ENCODE results near the gene SUSD6. TPM values are rescaled to one million over a fixed set of nuclear protein-coding genes. Genes with fewer than 3 reads are reported as not detected.
"Not testable (repeated sequence)": the region's sequence is repeated elsewhere in the genome, so short reads cannot be mapped to it uniquely, and the experiment has no call there.

Gene SUSD6
- total RNA-seq, 2 experiments from 2014 or later, result 53.3 to 56.9 TPM

GRCh38 chr14:69693801-69694729 lies 82.7 kb downstream of the SUSD6 start:
- POLR2A ChIA-PET, result no interaction called here

GRCh38 chr14:69694730-69695281 lies 83.4 kb downstream of the SUSD6 start:
- POLR2A ChIA-PET, result no interaction called here
- CTCF ChIA-PET, result interaction anchor here (1.1 kb wide), 1 partner anchor 13 kb away, joined by 3 read pairs; no protein-coding TSS in a partner anchor

More at GRCh38 chr14:69693801-69694729, 82.7 kb downstream of the SUSD6 start:
- CTCF ChIA-PET, result interaction anchor here (1.1 to 1.4 kb wide), 2 partner anchors 10 to 14 kb away, joined by 3 read pairs; no protein-coding TSS in a partner anchor

GRCh38 chr14:69695322-69696203 lies 84.2 kb downstream of the SUSD6 start:
- CTCF ChIA-PET, result no interaction called here
- POLR2A ChIA-PET, result no interaction called here

DNA sequence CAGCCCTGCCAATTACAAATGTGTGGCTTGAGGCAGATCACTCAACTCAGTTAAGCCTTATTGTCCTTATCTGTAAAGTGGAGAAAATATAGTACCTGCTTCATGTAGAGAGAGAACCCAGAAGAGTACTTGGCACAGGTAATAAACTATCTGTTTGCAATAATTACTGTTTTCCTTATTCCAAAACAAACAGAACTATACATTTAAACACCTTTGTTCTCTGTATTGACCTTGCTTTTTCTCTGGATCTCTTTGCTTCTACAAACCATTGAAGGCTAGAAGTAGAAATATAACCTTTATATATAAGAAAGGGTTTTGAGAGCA lies 84.8 kb downstream of the SUSD6 start:
- POLR2A ChIA-PET, result no interaction called here
- CTCF ChIA-PET, result no interaction called here

DNA sequence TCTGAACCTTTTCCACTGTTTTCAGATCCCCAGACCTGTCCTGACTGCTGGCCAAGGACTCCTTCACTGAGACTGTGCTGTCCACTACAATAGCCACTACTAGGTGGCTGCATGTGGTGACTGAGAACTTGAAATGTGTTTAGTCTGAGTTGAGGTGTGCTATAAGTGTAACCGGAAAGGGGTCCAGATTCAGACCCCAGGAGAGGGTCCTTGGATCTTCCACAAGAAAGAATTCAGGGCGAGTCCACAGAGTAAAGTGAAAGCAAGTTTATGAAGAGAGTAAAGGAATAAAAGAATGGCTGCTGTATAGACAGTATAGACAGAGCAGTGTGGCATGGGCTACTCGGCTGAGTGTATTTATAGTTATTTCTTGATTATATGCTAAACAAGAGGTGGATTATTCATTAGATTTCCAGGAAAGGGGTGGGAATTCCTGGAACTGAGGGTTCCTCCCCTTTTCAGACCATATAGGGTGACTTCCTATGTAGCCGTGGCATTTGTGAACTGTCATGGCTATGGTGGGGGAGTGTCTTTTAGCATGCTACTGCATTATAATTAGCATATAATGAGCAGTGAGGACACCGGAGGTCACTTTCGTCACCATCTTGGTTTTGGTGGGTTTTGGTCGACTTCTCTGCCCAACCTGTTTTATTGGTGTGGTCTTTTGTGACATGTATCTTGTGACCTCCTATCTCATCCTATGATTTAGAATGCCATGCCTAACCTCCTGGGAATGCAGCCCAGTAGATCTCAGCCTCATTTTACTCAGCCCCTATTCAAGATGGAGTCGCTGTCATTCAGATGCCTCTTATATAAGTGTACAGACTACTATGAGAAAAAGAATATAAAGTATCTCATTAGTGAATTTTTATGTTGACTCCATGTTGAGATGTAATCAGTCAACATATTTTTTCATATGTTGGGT lies 85.5 kb downstream of the SUSD6 start:
- CTCF ChIA-PET, result no interaction called here
- POLR2A ChIA-PET, result no interaction called here

DNA sequence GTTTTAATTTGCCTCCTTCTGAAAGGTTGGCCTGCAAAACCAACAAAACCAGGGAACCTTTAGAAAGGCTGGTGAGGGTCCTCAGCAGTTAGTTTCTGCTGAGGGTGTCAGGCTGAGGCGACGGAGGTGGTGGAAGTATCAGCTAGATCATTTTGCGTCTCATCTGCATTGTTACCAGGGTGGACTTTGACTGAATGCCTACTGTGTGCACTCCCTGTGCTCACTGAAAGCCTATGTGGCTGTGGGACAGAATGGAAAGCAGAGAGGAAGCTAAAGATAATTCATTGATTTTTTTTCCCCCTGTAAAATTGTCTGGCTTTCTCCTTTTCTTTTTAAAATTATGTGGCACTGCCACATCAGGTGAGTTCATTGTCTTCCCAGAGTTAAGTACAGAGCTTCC lies 87.2 kb downstream of the SUSD6 start:
- ChIA-PET POLR2A (no interaction called here), CTCF (no interaction called here)

- POLR2A ChIA-PET, CTCF ChIA-PET: not testable (repeated sequence)
Observed at GRCh38 chr14:69699243-69699642, 87.8 kb downstream of the SUSD6 start.

DNA sequence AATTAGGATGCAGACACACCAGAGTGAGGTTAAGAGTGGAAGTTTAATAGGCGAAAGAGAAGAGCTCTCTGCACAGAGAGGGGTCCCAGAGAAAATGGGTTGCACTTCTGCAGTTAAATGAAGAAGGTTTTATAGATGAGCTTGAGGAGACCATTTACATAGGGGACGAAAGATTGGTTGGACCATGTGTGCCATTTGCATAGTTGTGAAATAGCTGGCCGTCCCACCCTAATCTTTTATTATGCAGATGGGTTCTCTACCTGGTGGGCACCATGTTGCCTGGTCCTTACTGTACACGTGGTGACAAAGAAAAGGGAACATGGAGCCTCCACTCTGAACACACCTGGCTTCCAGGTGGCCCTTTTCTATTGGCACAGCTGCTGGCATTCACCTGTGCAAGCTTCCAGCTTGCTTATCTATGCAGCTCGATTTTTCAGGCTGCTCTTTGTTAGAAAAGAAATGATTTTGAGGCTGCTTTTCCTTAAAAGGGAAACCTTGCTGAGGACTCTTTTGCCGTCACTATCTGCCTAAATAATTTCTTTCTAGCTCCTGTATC lies 88.4 kb downstream of the SUSD6 start:
- ChIA-PET CTCF (no interaction called here), POLR2A (no interaction called here)

GRCh38 chr14:69700575-69700974 lies 89.2 kb downstream of the SUSD6 start:
- ChIA-PET POLR2A (no interaction called here), CTCF (no interaction called here)

- CTCF ChIA-PET, result no interaction called here
- POLR2A ChIA-PET, result interaction anchor here (0.6 kb wide), 1 partner anchor 22 kb away, joined by 3 read pairs; no protein-coding TSS in a partner anchor
Observed at GRCh38 chr14:69701291-69701690, 89.9 kb downstream of the SUSD6 start.

DNA sequence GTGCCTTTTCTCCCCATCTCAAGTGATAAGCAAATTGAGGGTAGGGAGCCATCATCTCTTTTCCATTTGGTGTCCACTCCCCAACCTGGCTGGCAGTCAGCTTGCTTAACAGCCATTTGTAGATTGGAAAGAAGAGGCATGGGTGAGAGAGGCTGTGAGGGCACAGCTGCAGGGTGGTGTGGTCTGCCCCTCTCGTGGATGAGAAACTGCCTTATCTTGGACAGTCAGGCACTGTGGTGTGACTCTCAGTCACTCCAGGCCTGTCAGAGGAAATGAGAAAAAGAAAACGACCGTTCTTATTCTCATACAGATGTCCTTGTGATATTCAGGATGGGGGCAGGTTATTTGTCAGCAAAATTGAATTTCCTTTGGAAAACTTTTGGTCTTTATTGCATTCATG lies 90.5 kb downstream of the SUSD6 start:
- POLR2A ChIA-PET, result interaction anchor here (0.6 kb wide), 1 partner anchor 22 kb away, joined by 3 read pairs; no protein-coding TSS in a partner anchor
- CTCF ChIA-PET, result no interaction called here

GRCh38 chr14:69703047-69704039 lies 91.9 kb downstream of the SUSD6 start:
- CTCF ChIA-PET, result interaction anchor here (0.7 to 1.3 kb wide), 3 partner anchors 10 to 119 kb away, joined by 3 to 4 read pairs (median 3); no protein-coding TSS in a partner anchor
- POLR2A ChIA-PET, result no interaction called here

DNA sequence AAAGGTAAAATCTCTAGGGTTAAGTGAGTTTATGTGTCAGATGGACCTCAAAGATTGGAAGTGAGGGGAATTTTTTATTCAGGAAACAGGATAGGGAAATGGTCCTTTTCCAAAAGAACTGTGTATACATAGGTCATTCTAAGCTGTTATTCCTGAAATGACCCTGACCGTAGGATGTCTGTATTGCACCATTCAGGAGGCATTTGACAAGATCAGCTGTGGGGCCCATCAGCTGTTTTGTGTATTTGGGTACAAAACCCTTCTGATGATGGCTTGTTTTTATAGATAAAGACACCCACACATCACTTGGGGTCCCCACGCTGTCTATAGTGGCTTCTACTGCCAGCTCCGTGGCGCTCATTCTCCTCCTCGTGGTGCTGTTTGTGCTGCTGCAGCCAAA lies 92.9 kb downstream of the SUSD6 start:
- ChIA-PET CTCF (interaction anchor here (0.7 to 1.4 kb wide), 4 partner anchors 11 to 120 kb away, joined by 3 to 4 read pairs (median 3); no protein-coding TSS in a partner anchor), POLR2A (no interaction called here)

DNA sequence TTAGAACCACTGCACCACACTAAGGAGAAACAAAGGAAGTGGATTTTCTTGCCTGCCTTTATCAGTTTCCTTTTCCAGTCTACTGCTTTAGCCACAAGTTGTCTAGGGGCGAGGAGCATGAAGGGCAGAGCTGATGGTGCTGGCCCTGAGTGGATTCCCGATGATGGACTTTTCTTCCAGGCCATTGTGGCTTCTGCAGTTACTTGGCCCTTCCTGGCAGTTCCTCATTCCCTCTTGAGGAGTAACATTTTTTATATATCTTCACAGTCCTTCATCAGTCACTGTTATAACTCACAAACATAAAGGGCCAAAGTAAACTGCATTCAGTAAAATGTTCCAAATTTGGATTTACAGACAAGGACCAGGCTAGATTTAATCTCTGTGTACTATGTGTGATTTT lies 94.3 kb downstream of the SUSD6 start:
- POLR2A ChIA-PET, result interaction anchor here (0.6 to 0.7 kb wide), 2 partner anchors 32 to 70 kb away, joined by 4 to 6 read pairs; no protein-coding TSS in a partner anchor

GRCh38 chr14:69708049-69708448 lies 96.7 kb downstream of the SUSD6 start:
- POLR2A ChIA-PET, result no interaction called here
- CTCF ChIA-PET, result interaction anchor here (1.1 to 1.3 kb wide), 2 partner anchors 14 to 19 kb away, joined by 3 read pairs; no protein-coding TSS in a partner anchor

More for the DNA sequence above, 94.3 kb downstream of the SUSD6 start:
- CTCF ChIA-PET, result interaction anchor here (1.4 kb wide), 1 partner anchor 11 kb away, joined by 3 read pairs; no protein-coding TSS in a partner anchor

- CTCF ChIA-PET, result interaction anchor here (0.8 to 1.3 kb wide), 3 partner anchors 14 to 18 kb away, joined by 3 read pairs; no protein-coding TSS in a partner anchor
- POLR2A ChIA-PET, result no interaction called here
Observed at GRCh38 chr14:69708586-69709560, 97.5 kb downstream of the SUSD6 start.

Measured in activated CD8-positive, alpha-beta memory T cell treated with anti-CD3 and anti-CD28 coated beads for 36 hours (primary cell).